Activated gamma-delta T cell treated with Interleukin-2 at 50 U/mL for 16 hours (primary cell): ENCODE data around the gene ACAT1.
"Not testable (repeated sequence)": the region's sequence is repeated elsewhere in the genome, so short reads cannot be mapped to it uniquely, and the experiment has no call there.

Experiments
- DNase-seq: peaks from one replicate; pipeline ENCODE4 v3.0.0-alpha.2; 2020

Gene ACAT1

GRCh38 chr11:108121274-108122155, at the start of gene ACAT1:
Gene ACAT1 (plus strand): TSS chr11:108121567. CDS start chr11:108121607, 40 bp downstream.
- DNase-seq, result peak; percentile 96

GRCh38 chr11:108084811-108085210, 36.6 kb upstream of the ACAT1 start:
- no peak for DNase-seq

DNA sequence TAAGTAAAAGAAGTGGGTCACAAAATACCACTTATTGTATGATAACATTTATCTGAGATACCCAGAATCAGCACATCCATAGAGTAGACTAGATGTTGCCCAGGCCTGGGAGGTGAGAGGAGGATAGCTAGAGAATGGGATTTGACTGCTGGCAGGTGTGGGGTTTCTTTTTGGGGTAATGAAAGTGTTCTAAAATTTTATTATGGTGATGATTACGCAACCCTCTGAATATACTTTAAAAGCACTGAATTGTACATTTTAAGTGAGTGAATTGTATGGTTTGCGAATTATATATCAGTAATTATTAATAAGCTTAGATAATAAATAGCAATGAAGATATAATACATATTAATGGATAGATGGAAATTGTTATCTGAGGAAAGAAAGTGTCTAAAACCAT, 35.7 kb upstream of the ACAT1 start:
- DNase-seq, result no peak

DNA sequence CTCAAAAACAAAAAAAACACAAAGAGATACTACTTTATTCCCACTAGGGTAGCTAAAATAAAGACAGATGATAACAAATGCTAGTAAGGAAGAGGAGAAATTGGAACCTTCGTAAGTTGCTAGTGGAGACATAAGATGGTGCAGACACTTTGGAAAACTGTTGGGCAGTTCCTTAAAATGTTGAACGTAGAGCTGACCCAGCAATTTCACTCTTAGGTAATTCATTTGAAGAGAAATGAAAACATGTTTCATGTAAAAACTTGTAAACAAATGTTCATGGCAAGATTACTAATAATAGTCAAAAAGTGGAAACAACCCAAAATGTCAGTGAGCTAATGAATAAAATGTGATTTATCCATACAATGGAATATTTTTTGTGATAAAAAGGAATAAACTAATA, 29.2 kb upstream of the ACAT1 start:
- DNase-seq, result no peak

GRCh38 chr11:108093128-108093904, 28.1 kb upstream of the ACAT1 start:
- DNase-seq, result no peak

DNA sequence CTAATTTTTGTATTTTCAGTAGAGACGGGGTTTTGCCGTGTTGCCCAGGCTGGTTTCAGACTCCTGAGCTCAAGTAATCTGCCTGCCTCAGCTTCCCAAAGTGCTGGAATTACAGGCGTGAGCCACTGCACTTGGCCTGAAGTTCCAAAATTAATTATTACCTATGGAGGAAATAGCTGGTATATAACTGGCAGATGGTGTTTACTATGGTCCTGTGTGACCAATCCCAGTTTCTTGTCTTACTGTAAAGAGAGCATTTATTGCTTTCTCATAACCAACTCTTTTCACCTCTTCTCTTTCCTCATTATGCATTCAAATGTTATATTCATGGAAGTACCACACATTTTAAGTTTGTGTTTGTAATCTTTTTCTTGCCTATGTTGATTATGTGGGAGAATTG, 24.2 kb upstream of the ACAT1 start:
- no peak for DNase-seq

DNA sequence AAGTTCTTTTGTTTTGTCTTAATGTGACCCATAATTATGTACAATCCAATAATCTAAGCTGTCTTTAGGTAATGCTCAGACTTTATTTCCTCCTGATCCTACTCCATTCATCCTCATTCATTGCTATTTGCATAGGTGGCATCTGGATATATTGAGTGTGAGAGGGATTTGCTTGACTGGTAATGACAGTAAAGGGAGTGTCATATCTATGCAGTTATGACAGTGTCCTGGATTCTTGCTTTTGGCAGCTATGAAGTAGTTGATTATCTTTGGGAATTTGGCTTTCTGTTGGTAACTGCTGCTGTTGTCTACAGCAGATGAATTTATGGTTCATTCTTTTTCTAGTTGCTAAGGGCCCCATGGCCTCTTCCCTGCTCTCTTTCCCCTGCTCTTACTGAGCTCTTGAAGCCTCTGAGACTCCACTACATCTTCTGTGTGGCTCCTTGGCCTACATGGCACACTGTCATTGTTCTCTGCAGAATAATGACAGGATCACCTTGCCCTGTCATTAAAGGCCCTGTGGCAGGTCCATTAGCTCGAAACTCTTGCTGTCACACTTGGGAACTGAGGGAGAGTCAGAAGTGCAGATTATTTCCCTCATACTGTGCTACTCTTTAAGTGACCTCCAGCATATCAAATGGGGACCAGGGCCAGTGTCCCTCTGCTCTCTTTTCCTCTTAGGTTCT, 20.1 kb upstream of the ACAT1 start:
- DNase-seq, result no peak

DNA sequence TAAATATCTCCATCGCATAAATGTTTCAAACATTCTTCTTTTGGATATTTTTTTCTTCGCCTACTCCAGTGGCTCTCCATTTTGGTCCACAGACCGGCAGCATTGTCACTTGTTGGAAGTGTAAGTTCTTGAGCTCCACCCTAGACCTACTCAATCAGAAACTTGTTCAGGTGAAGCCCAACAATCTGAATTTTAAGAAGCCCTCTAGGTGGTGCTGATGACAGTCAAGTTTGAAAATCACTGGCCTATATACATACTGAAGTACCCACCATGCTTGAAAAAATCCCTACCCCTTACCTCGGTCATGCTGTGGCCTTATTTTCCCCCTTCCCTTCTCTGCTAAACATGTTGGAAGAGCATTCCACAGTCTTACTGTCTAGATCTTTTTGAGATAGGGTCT, 10.2 kb upstream of the ACAT1 start:
- no peak for DNase-seq

GRCh38 chr11:108112057-108112456, 9.3 kb upstream of the ACAT1 start:
- no peak for DNase-seq

- DNase-seq, result no peak
These were observed 5.7 kb upstream of the ACAT1 start for GRCh38 chr11:108115500-108116140.

GRCh38 chr11:108117746-108118371, 3.5 kb upstream of the ACAT1 start:
- DNase-seq, result no peak

GRCh38 chr11:108120936-108121273, 462 bp upstream of the ACAT1 start:
- DNase-seq, result peak; percentile 3

DNA sequence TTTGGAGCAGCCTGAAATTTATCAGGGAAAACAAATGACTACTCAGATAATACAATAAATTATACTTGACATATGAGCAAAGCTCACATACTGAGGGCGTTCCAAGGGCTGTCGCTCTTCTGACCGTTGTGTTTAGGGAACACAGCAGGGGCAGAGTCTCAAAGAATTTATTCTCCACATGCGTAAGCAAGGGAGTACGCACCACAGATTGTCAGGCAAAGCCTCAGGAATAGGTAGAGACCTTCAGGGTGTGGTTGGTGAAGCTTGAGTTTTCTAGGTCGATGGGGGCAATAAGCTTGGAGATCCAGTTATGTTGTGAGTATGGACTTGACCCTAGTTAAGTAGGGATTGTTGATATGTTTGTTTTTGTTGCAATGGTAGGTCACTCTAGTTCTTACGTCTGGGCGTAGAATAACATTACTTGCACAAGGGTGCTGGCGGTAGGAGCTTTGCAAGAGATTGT, 830 bp downstream of the ACAT1 start:
- DNase-seq, result no peak

DNA sequence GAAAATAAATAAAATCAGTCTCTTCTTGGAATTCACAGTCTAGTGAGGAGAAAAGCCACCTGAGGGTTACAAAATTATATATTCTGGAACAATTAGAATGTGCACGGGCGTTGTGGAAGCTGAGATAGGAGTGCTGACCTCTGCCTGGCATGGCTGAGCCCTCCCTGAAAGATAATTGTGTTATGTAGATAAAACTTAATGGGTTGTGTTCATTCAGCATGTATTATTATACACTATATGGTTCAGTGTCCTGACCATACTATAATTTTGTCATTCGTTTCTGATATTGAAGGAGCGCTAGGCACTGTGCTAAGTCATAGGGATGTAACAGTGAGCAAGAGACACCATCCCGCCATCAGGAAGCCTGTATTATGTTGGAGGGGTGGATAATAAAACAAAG, 3.7 kb downstream of the ACAT1 start:
- no peak for DNase-seq

GRCh38 chr11:108128772-108129171, 7.4 kb downstream of the ACAT1 start:
- DNase-seq, result no peak

DNA sequence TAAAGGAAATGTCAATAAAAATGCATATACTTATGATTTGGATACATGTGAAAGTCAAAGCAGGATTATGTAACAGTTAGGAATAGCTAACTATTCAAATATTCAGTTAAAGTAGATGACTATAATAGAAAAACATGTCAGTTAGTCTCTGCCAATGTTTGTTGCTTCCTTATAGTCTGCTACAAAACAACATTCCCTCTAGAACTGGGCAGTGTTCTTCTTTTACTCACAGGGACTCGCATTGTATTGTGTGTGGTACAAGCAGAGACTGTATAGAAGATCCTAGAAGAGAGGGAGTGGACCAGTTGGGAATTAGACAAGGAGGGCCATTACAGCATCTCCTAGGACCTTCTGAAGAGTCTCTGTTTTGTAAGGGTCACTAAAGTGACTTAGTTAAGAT, 10.6 kb downstream of the ACAT1 start:
- no peak for DNase-seq

GRCh38 chr11:108132993-108133538, 11.7 kb downstream of the ACAT1 start:
- DNase-seq, result not testable (repeated sequence)

DNA sequence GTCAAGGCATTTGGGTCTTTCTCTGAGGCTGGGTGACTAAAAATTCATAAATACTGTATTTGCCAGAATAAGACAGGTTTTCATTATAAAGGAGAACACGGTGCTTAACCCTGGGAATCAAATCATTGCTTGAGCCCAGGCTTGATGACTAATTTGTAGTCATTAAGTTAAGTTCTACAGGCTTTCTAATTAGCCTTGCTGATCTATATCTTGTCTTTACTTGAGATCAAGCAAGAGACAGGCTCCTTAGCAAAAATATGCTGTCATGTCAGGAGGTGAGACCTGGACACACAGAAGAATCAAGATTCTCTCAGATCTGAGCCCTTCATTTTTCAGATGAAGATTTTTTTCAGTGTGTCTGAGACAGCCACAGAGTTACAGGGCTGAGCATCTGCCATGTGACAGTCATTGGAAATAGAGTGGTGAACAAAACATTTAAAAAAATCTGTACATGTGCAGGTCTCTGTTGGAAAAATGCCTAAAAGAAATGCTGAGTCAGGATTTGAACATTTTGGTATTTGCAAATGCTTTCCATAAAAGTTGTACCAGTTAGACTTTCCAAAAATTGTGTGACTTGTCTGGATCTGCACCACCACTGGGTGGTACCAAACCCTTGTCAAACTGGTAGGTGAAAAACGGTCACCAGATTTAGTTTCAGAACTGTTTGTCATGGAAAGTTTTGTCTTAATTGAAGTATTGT, 14.6 kb downstream of the ACAT1 start:
- DNase-seq, result no peak

DNA sequence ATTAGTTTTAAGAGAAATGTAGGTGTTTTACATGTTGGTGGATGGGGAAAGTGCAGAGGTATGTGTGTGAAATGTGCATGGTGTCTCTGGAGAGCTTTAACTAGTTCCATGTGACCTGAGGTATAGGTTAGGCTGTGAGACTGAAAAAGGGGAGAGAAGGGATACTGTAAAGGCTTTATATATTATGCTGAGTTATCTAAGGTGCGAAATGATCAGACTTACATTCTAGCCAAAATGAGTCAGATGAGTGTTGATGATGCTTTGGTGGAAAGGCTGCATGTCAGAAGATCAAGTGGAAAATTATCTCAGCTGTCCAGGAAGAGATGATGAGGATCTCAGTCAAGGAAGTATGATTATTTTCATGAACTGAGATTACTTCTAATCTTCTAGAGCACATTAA, 15.8 kb downstream of the ACAT1 start:
- no peak for DNase-seq

DNA sequence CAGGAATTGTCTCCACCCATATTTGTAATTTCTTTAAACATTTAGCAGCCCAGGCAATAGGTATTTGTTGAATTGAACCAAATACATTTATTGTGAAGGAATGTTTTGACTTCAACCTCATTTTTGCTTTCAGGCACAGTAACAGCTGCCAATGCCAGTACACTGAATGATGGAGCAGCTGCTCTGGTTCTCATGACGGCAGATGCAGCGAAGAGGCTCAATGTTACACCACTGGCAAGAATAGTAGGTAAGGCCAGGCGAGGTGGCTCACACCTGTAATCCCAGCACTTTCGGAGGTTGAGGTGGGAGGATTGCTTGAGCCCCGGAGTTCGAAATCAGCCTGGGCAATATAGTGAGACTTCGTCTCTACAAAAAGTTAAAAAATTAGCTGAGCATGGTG, 20.9 kb downstream of the ACAT1 start:
- no peak for DNase-seq

DNA sequence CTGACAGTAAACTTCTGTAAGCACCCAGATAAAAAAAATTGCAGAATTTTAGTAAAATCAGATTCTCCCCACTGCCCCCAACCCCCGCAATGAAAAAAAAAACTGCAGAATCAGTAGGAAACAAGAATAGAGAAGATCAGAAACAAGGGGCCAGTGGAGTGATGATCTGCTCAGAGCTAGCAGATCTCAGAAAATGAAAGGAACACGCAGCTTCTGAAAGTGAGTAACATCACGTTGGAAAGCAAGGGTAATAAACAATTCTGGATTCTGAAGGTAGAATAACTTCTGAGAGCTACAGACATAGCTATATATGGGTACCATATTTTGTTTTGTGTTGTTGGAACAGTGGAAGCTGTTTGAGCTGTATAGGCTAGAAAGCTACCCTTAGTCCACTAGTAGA, 23.2 kb downstream of the ACAT1 start:
- no peak for DNase-seq

- no peak for DNase-seq
These were observed 25.8 kb downstream of the ACAT1 start for GRCh38 chr11:108147150-108147549.
